ENCODE data around the gene MFF.

Gene MFF

GRCh38 chr2:227406177-227407031, 81.4 kb downstream of the MFF start:
- no peak for DNase-seq (ENCODE audit: low read depth in 1 of 2, low spot score in 1 of 2)
